ENCODE measurements around the gene TMEM178B. TPM values are rescaled to one million over a fixed set of nuclear protein-coding genes. Genes with fewer than 3 reads are reported as not detected.

Gene TMEM178B
- total RNA-seq, 1 experiment from 2014 or later: 0.11 TPM

- intact Hi-C loops (cut with micrococcal nuclease; ENCODE audit: unreplicated experiment): no loop called here
- ChIA-PET POLR2A (no interaction called here), CTCF (interaction anchor here (0.6 kb wide), 1 partner anchor 22 kb away, joined by 3 read pairs; no protein-coding TSS in a partner anchor)
- peaks cover 9% of the 10 kb centered on the region; the same call in 1 of the 2 replicates for H3K9me3 ChIP-seq
- peaks cover 10% of the 10 kb centered on the region for H3K4me1 ChIP-seq
- no peak for TF ChIP-seq CTCF (IDR thresholded peaks at IDR 0.05; ENCODE audit: insufficient read depth in 1 of 2, low read depth in 1 of 2, low read length in 1 of 2, severe bottlenecking in 1 of 2, unreplicated experiment in 1 of 2)
- Mint-ChIP-seq H3K36me3 (ENCODE audit: insufficient read depth, unreplicated experiment) (no peaks in the 10 kb centered on the region), H3K4me3 (ENCODE audit: unreplicated experiment) (no peak overlapping the region), H3K9me3 (ENCODE audit: unreplicated experiment) (peaks cover 6% of the 10 kb centered on the region), H3K4me1 (ENCODE audit: low read depth, unreplicated experiment) (peaks cover 7% of the 10 kb centered on the region), H3K27me3 (ENCODE audit: insufficient read depth, unreplicated experiment) (peaks cover 5% of the 10 kb centered on the region), H3K27ac (ENCODE audit: unreplicated experiment) (no peak overlapping the region)
- DNase-seq: no peak
- H3K27me3 ChIP-seq (replicated peaks; ENCODE audit: control insufficient read depth, insufficient read depth, low read length): no peaks in the 10 kb centered on the region
- H3K4me3 ChIP-seq (ENCODE audit: low read depth, low read length): no peak overlapping the region
- H3K36me3 ChIP-seq (ENCODE audit: control insufficient read depth, insufficient read depth, low read length): no peaks in the 10 kb centered on the region
- no TSS peak for BruUV-seq (replicated peaks)
Observed at GRCh38 chr7:141045842-141046620, 27.8 kb upstream of the TMEM178B start.

- Histone ChIP-seq H3K27me3 (replicated peaks; ENCODE audit: control insufficient read depth, insufficient read depth, low read length) (no peaks in the 10 kb centered on the region), H3K36me3 (ENCODE audit: control insufficient read depth, insufficient read depth, low read length) (no peaks in the 10 kb centered on the region), H3K4me3 (ENCODE audit: low read depth, low read length) (no peak overlapping the region), H3K9me3 (no peaks in the 10 kb centered on the region), H3K4me1 (no peaks in the 10 kb centered on the region)
- Mint-ChIP-seq H3K27ac (ENCODE audit: unreplicated experiment) (no peak overlapping the region), H3K27me3 (ENCODE audit: insufficient read depth, unreplicated experiment) (peaks cover 8% of the 10 kb centered on the region), H3K4me3 (ENCODE audit: unreplicated experiment) (no peak overlapping the region), H3K4me1 (ENCODE audit: low read depth, unreplicated experiment) (no peaks in the 10 kb centered on the region), H3K9me3 (ENCODE audit: unreplicated experiment) (no peaks in the 10 kb centered on the region), H3K36me3 (ENCODE audit: insufficient read depth, unreplicated experiment) (no peaks in the 10 kb centered on the region)
- ChIA-PET CTCF (no interaction called here), POLR2A (no interaction called here)
- no peak for TF ChIP-seq CTCF (IDR thresholded peaks at IDR 0.05; ENCODE audit: insufficient read depth in 1 of 2, low read depth in 1 of 2, low read length in 1 of 2, severe bottlenecking in 1 of 2, unreplicated experiment in 1 of 2)
- no peak for DNase-seq
- no TSS peak for BruUV-seq (replicated peaks)
- intact Hi-C loops (cut with micrococcal nuclease; ENCODE audit: unreplicated experiment): no loop called here
Observed at GRCh38 chr7:141053626-141054025, 20.2 kb upstream of the TMEM178B start.

GRCh38 chr7:141055146-141055545 lies 18.7 kb upstream of the TMEM178B start:
- Mint-ChIP-seq H3K9me3 (ENCODE audit: unreplicated experiment) (no peaks in the 10 kb centered on the region), H3K36me3 (ENCODE audit: insufficient read depth, unreplicated experiment) (no peaks in the 10 kb centered on the region), H3K27ac (ENCODE audit: unreplicated experiment) (no peak overlapping the region), H3K4me1 (ENCODE audit: low read depth, unreplicated experiment) (no peaks in the 10 kb centered on the region), H3K27me3 (ENCODE audit: insufficient read depth, unreplicated experiment) (peaks cover 8% of the 10 kb centered on the region), H3K4me3 (ENCODE audit: unreplicated experiment) (no peak overlapping the region)
- no peak for TF ChIP-seq CTCF (IDR thresholded peaks at IDR 0.05; ENCODE audit: insufficient read depth in 1 of 2, low read depth in 1 of 2, low read length in 1 of 2, severe bottlenecking in 1 of 2, unreplicated experiment in 1 of 2)
- DNase-seq: no peak
- no peak overlapping the region for H3K4me3 ChIP-seq (ENCODE audit: low read depth, low read length)
- no peaks in the 10 kb centered on the region for H3K36me3 ChIP-seq (ENCODE audit: control insufficient read depth, insufficient read depth, low read length)
- no peaks in the 10 kb centered on the region for H3K4me1 ChIP-seq
- ChIA-PET CTCF (no interaction called here), POLR2A (no interaction called here)
- intact Hi-C loops (cut with micrococcal nuclease; ENCODE audit: unreplicated experiment): no loop called here
- no peaks in the 10 kb centered on the region for H3K9me3 ChIP-seq
- BruUV-seq (replicated peaks): no TSS peak
- no peaks in the 10 kb centered on the region for H3K27me3 ChIP-seq (replicated peaks; ENCODE audit: control insufficient read depth, insufficient read depth, low read length)

Data from Caco-2 (cell line).